Thyroid gland (tissue), 4 donors: ENCODE results near the gene PRPS1L1. TPM values are rescaled to one million over a fixed set of nuclear protein-coding genes. Genes with fewer than 3 reads are reported as not detected.

Experiments used
- DNase-seq, 2 donors: peaks; one replicate each; pipeline ENCODE4 v3.0.0-alpha.2; 2019
- H3K27ac ChIP-seq, 3 donors: fragments of 200-600 bp; sonication (generic); 1 replicate in 2 of 3; 2 replicates in 1 of 3; pipeline ENCODE4 v1.5.1; 2016 to 2019; ENCODE audit warnings: mild to moderate bottlenecking in 1 of 3, moderate library complexity in 1 of 3
- H3K27me3 ChIP-seq: fragments of 200-600 bp; sonication (generic); one replicate; pipeline ENCODE4 v1.5.1; 2019
- H3K36me3 ChIP-seq, 2 donors: fragments of 200-600 bp; sonication (generic); one replicate each; pipeline ENCODE4 v1.5.1; 2016 to 2019
- H3K4me1 ChIP-seq, 2 donors: fragments of 200-600 bp; sonication (generic); one replicate each; pipeline ENCODE4 v1.5.1; 2017 to 2019
- H3K4me3 ChIP-seq, 3 donors: fragments of 200-600 bp; sonication (generic); replicated peaks in 1 of 3; 1 replicate in 2 of 3; 2 replicates in 1 of 3; pipeline ENCODE4 v1.5.1; 2016; ENCODE audit warnings: mild to moderate bottlenecking in 1 of 3
- H3K9me3 ChIP-seq: fragments of 200-600 bp; sonication (generic); one replicate; pipeline ENCODE4 v1.5.1; 2017
- CTCF ChIP-seq, 6 experiments: fragments of 200-600 bp in 3 of 6; fragments of 450-650 bp in 3 of 6; sonication (generic) in 3 of 6; IDR thresholded peaks; one replicate each; pipeline ENCODE4 v1.5.1; 2016 to 2019; ENCODE audit warnings: antibody characterized with exemption in 6 of 6, mild to moderate bottlenecking in 2 of 6, inconsistent platforms in 1 of 6, moderate library complexity in 1 of 6
- POLR2A ChIP-seq, 2 donors: fragments of 450-650 bp; IDR thresholded peaks; one replicate each; pipeline ENCODE4 v1.6.1; 2017; ENCODE audit warnings: antibody characterized with exemption in 2 of 2, mild to moderate bottlenecking in 2 of 2, moderate library complexity in 1 of 2
- WGBS, 2 donors: methylation state at CpG; one replicate each; pipeline ENCODE4 v1.1.5; 2017; 5-methylcytosine and 5-hydroxymethylcytosine counted together
- intact Hi-C: fragments of 100-400 bp; cut with DNase I; formaldehyde crosslinking; loops from one replicate; pipeline ENCODE4 v1.15.1; 2023
- total RNA-seq, 4 donors: library from RNA; depleted of rRNA; stranded (reverse); fragments of >200 nt; gene quantifications; one replicate each; pipeline ENCODE4 v1.2.3, GENCODE V29; 2016

PRPS1L1 gene
- total RNA-seq, 4 donors from 2014 or later: not detected

- 40 to 48% methylated on average over 13 of the region's 13 CpGs for WGBS, 2 donors
- H3K27ac ChIP-seq: peak overlapping the region in 1 of 3 donors; percentile 33
- peaks cover 9 to 30% of the 10 kb centered on the region in 2 donors for H3K4me1 ChIP-seq
- DNase-seq: no peak
- no peaks in the 10 kb centered on the region for H3K27me3 ChIP-seq
- intact Hi-C loops: no loop called here
- no peaks in the 10 kb centered on the region for H3K9me3 ChIP-seq
- no peak overlapping the region for H3K4me3 ChIP-seq
- TF ChIP-seq CTCF (IDR thresholded peaks at IDR 0.05) (peak in 2 of 6 experiments; percentile 19 to 30), POLR2A (IDR thresholded peaks at IDR 0.05) (no peak)
- no peaks in the 10 kb centered on the region for H3K36me3 ChIP-seq
These were observed 35.6 kb downstream of the PRPS1L1 start for GRCh38 chr7:17991866-17992648.

- no peak overlapping the region for H3K27ac ChIP-seq
- intact Hi-C loops: no loop called here
- WGBS, 2 donors: 91 to 93% methylated on average over 3 of the region's 3 CpGs
- TF ChIP-seq CTCF (IDR thresholded peaks at IDR 0.05) (no peak), POLR2A (IDR thresholded peaks at IDR 0.05) (no peak)
- no peak overlapping the region for H3K4me3 ChIP-seq
- no peak for DNase-seq
- no peaks in the 10 kb centered on the region for H3K36me3 ChIP-seq
- no peaks in the 10 kb centered on the region for H3K9me3 ChIP-seq
- no peaks in the 10 kb centered on the region for H3K27me3 ChIP-seq
- peaks cover 12 to 35% of the 10 kb centered on the region in 2 donors for H3K4me1 ChIP-seq
These were observed 36.9 kb downstream of the PRPS1L1 start for GRCh38 chr7:17990761-17991160.

GRCh38 chr7:17989546-17989945, 38.1 kb downstream of the PRPS1L1 start:
- 88 to 96% methylated on average over 5 of the region's 5 CpGs for WGBS, 2 donors
- H3K27ac ChIP-seq: no peak overlapping the region
- H3K9me3 ChIP-seq: no peaks in the 10 kb centered on the region
- no peak for TF ChIP-seq POLR2A (IDR thresholded peaks at IDR 0.05)
- TF ChIP-seq CTCF (IDR thresholded peaks at IDR 0.05): no peak
- H3K4me3 ChIP-seq: no peak overlapping the region
- H3K27me3 ChIP-seq: no peaks in the 10 kb centered on the region
- intact Hi-C loops: no loop called here
- no peaks in the 10 kb centered on the region for H3K36me3 ChIP-seq
- no peak for DNase-seq
- H3K4me1 ChIP-seq: peaks cover 16 to 43% of the 10 kb centered on the region in 2 donors

- no peaks in the 10 kb centered on the region for H3K9me3 ChIP-seq
- no peak overlapping the region for H3K4me3 ChIP-seq
- no peak for DNase-seq
- intact Hi-C loops: no loop called here
- no peaks in the 10 kb centered on the region for H3K27me3 ChIP-seq
- WGBS, 2 donors: 96 to 98% methylated on average over 6 of the region's 6 CpGs
- H3K27ac ChIP-seq: no peak overlapping the region
- TF ChIP-seq CTCF (IDR thresholded peaks at IDR 0.05) (no peak), POLR2A (IDR thresholded peaks at IDR 0.05) (no peak)
- no peaks in the 10 kb centered on the region for H3K36me3 ChIP-seq
- H3K4me1 ChIP-seq: peaks cover 17 to 48% of the 10 kb centered on the region in 2 donors
These were observed 38.8 kb downstream of the PRPS1L1 start for GRCh38 chr7:17988858-17989257.

- H3K27me3 ChIP-seq: no peaks in the 10 kb centered on the region
- peak; percentile 49 to 57 for DNase-seq
- intact Hi-C loops: no loop called here
- TF ChIP-seq CTCF (IDR thresholded peaks at IDR 0.05) (no peak), POLR2A (IDR thresholded peaks at IDR 0.05) (no peak)
- no peaks in the 10 kb centered on the region for H3K9me3 ChIP-seq
- no peaks in the 10 kb centered on the region for H3K36me3 ChIP-seq
- H3K4me3 ChIP-seq: no peak overlapping the region
- 38 to 49% methylated on average over 6 of the region's 6 CpGs for WGBS, 2 donors
- peak overlapping the region in 2 of 3 donors; percentile 66 to 72 for H3K27ac ChIP-seq
- H3K4me1 ChIP-seq: peaks cover 22 to 53% of the 10 kb centered on the region in 2 donors
These were observed 39.5 kb downstream of the PRPS1L1 start for GRCh38 chr7:17988141-17988540.
